Uterus (tissue), 4 donors: ENCODE results near the gene KRT79. TPM values are rescaled to one million over a fixed set of nuclear protein-coding genes. Genes with fewer than 3 reads are reported as not detected.

Experiments
- DNase-seq, 2 donors: peaks; one replicate each; pipeline ENCODE4 v3.0.0-alpha.2; 2019 to 2020
- H3K27ac ChIP-seq, 2 donors: fragments of 200-600 bp; sonication (generic); 1 replicate in 1 of 2; 2 replicates in 1 of 2; pipeline ENCODE4 v1.5.1; 2016 to 2018
- H3K27me3 ChIP-seq, 2 donors: fragments of 200-600 bp; sonication (generic); one replicate each; pipeline ENCODE4 v1.5.1; 2018 to 2019; ENCODE audit warnings: control low read depth in 1 of 2
- H3K36me3 ChIP-seq, 2 donors: fragments of 200-600 bp; sonication (generic); one replicate each; pipeline ENCODE4 v1.5.1; 2019; ENCODE audit warnings: control low read depth in 1 of 2
- H3K4me1 ChIP-seq, 2 donors: fragments of 200-600 bp; sonication (generic); one replicate each; pipeline ENCODE4 v1.5.1; 2018 to 2019; ENCODE audit warnings: control low read depth in 1 of 2
- H3K4me3 ChIP-seq, 2 donors: fragments of 200-600 bp; sonication (generic); 1 replicate in 1 of 2; 2 replicates in 1 of 2; pipeline ENCODE4 v1.5.1; 2018 to 2019; ENCODE audit warnings: mild to moderate bottlenecking in 1 of 2
- H3K9me3 ChIP-seq, 2 donors: fragments of 200-600 bp; sonication (generic); one replicate each; pipeline ENCODE4 v1.5.1; 2019; ENCODE audit warnings: control low read depth in 1 of 2
- POLR2A ChIP-seq, 2 donors: fragments of 450-650 bp; IDR thresholded peaks; one replicate each; pipeline ENCODE4 v1.6.1; 2016; ENCODE audit warnings: antibody characterized with exemption in 2 of 2, mild to moderate bottlenecking in 1 of 2, moderate library complexity in 1 of 2
- intact Hi-C: fragments of 100-400 bp; cut with DNase I; formaldehyde crosslinking; loops from one replicate; pipeline ENCODE4 v1.15.1; 2023; ENCODE audit warnings: low total_unique reads
- total RNA-seq, 4 donors: library from RNA; depleted of rRNA in 3 of 4; stranded (reverse); fragments of >200 nt in 3 of 4; gene quantifications; one replicate each; pipeline versions ENCODE4 v1.1.0 to v1.2.4, GENCODE V29; 2014 to 2023
- TF ChIP-seq, protein P1 (sequence below), 4 experiments: fragments of 200-600 bp in 2 of 4; fragments of 450-650 bp in 2 of 4; sonication (generic) in 2 of 4; IDR thresholded peaks; one replicate each; pipeline ENCODE4 v1.5.1; 2016 to 2019; ENCODE audit warnings: antibody characterized with exemption in 4 of 4, mild to moderate bottlenecking in 2 of 4, moderate library complexity in 1 of 4
- donor health status: DM: yes; HTN: yes; CAD: no.

Gene KRT79
- total RNA-seq, 4 donors from 2014 or later, result not detected

DNA sequence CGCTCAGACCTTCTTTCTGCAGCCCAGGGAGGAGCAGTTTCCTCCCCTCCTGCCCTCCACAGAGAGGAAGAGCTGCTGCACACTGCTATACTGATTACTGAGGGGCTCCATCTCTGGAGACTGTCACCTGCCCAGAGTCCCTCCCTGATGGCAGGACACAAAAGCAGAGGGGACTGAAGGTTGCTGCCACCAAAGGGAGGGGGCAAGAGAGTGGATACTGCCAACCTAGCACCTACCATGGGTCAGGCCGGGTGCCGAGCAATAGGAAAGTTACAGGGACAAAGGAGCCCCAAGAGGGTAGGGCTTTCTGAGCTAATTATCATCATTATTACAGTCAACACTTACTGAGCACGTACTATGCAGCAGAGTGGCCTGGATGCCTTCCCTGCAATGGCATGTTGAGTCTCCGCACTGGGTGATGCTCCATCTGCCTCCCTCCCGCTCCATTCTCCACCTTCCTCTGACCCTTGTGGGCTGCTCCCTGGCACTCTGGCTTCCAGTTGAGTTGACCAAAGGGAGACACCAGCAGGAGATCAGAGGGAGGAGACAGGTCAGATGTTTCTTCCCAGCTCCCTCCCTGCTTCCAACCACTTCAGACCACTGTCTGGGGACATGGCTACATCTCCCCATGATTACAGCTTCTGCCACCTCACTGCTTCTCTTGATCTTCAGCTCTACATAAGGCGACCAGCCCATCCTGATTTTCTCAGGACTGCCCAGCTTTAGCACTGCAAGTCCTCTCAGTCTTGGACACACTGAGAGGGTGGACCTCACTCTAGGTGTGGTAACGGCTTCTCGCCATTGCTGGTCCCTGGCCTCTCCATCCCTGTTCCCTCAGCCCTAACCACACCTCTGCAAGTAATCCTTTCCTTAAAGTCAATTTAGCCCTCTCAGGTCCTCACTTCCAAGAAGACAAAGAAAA lies 2.6 kb upstream of the KRT79 start:
- DNase-seq, result no peak
- no peak overlapping the region for H3K4me3 ChIP-seq
- no peak overlapping the region for H3K27ac ChIP-seq
- intact Hi-C loops, result no loop called here
- H3K4me1 ChIP-seq, result no peaks in the 10 kb centered on the region
- no peaks in the 10 kb centered on the region for H3K9me3 ChIP-seq
- no peak for TF ChIP-seq POLR2A (IDR thresholded peaks at IDR 0.05)
- TF ChIP-seq, protein P1, sequence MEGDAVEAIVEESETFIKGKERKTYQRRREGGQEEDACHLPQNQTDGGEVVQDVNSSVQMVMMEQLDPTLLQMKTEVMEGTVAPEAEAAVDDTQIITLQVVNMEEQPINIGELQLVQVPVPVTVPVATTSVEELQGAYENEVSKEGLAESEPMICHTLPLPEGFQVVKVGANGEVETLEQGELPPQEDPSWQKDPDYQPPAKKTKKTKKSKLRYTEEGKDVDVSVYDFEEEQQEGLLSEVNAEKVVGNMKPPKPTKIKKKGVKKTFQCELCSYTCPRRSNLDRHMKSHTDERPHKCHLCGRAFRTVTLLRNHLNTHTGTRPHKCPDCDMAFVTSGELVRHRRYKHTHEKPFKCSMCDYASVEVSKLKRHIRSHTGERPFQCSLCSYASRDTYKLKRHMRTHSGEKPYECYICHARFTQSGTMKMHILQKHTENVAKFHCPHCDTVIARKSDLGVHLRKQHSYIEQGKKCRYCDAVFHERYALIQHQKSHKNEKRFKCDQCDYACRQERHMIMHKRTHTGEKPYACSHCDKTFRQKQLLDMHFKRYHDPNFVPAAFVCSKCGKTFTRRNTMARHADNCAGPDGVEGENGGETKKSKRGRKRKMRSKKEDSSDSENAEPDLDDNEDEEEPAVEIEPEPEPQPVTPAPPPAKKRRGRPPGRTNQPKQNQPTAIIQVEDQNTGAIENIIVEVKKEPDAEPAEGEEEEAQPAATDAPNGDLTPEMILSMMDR (IDR thresholded peaks at IDR 0.05), result no peak
- H3K36me3 ChIP-seq, result no peaks in the 10 kb centered on the region
- no peaks in the 10 kb centered on the region for H3K27me3 ChIP-seq

DNA sequence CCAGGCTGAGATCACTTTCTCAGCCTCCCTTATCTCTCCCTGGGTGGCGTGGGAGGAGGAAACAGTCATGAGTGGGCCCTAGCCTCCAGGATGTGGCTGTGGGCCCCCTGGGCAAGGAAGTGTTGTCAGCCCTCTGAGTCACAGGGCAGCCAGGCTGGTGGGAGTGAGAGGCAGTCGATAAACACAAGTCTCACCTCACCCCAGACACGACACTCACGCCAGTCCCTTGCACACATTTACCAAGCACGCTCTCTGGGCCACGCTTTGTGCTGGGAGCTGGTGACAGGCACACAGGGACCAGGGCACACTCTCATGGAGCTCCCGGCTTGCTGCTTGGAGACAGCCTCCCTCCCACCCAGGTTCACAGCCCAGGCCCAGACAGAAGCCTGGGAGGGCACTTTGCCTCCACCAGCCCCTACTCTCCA lies 1.9 kb upstream of the KRT79 start:
- intact Hi-C loops, result no loop called here

DNA sequence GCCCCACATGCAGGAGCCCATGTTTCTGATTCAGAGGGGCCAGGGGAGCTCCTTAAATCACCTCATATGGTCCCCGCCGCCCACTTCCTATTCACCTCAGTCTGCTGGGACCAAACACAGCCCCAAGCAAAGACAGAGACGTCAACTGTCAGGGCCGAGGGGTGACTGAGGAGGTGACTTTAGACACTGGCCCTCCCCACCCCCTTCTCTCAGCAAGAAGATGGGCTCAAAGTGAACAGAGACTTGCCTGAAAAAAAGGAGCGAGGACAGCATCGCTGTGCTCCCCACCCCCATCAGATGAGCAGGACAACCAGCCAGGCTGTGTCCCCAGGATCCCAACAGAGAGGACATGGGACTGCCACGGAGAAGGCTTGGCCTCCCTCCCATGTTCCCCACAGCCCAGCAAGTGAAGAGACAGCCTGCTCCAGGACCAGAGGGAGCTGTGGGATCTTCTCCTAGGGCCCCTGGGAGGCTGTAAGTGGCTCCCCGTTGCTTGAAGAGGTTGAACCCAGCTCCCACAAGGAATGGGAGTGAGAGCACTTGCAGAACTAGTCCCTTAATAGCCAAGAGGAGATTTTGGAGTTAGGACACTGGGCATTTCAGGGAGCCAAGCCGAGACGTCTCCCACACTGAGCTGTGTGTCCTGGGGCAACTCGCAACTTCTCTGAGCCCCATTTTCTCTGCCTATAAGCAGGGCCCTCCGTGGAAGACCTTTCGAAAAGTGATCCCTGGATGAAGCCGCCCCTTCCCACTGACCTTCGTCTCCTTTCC lies 1.3 kb upstream of the KRT79 start:
- intact Hi-C loops, result no loop called here
- H3K4me1 ChIP-seq, result no peaks in the 10 kb centered on the region
- TF ChIP-seq, protein P1 (IDR thresholded peaks at IDR 0.05), result no peak
- TF ChIP-seq POLR2A (IDR thresholded peaks at IDR 0.05), result no peak
- no peaks in the 10 kb centered on the region for H3K36me3 ChIP-seq
- H3K9me3 ChIP-seq, result no peaks in the 10 kb centered on the region
- DNase-seq, result no peak
- H3K4me3 ChIP-seq, result no peak overlapping the region
- H3K27me3 ChIP-seq, result no peaks in the 10 kb centered on the region
- no peak overlapping the region for H3K27ac ChIP-seq

More for the DNA sequence above, 1.9 kb upstream of the KRT79 start:
- H3K9me3 ChIP-seq, result no peaks in the 10 kb centered on the region
- H3K36me3 ChIP-seq, result no peaks in the 10 kb centered on the region
- no peak overlapping the region for H3K4me3 ChIP-seq
- H3K27me3 ChIP-seq, result no peaks in the 10 kb centered on the region
- no peak for TF ChIP-seq POLR2A (IDR thresholded peaks at IDR 0.05)
- TF ChIP-seq, protein P1 (IDR thresholded peaks at IDR 0.05), result no peak
- DNase-seq, result no peak
- H3K4me1 ChIP-seq, result no peaks in the 10 kb centered on the region
- no peak overlapping the region for H3K27ac ChIP-seq

- H3K27me3 ChIP-seq, result no peaks in the 10 kb centered on the region
- DNase-seq, result no peak
- intact Hi-C loops, result no loop called here
- no peak overlapping the region for H3K27ac ChIP-seq
- H3K9me3 ChIP-seq, result no peaks in the 10 kb centered on the region
- H3K4me3 ChIP-seq, result no peak overlapping the region
- H3K36me3 ChIP-seq, result no peaks in the 10 kb centered on the region
- TF ChIP-seq POLR2A (IDR thresholded peaks at IDR 0.05), result no peak
- TF ChIP-seq, protein P1 (IDR thresholded peaks at IDR 0.05), result no peak
- H3K4me1 ChIP-seq, result no peaks in the 10 kb centered on the region
Observed at GRCh38 chr12:52834727-52835001, 553 bp upstream of the KRT79 start.
